ENCODE results near the gene AKAP13.
A peak's percentile ranks its signal among the peaks of the same experiment; 100 is the strongest.
"Not testable (repeated sequence)": the region's sequence is repeated elsewhere in the genome, so short reads cannot be mapped to it uniquely, and the experiment has no call there.

AKAP13 gene

DNA sequence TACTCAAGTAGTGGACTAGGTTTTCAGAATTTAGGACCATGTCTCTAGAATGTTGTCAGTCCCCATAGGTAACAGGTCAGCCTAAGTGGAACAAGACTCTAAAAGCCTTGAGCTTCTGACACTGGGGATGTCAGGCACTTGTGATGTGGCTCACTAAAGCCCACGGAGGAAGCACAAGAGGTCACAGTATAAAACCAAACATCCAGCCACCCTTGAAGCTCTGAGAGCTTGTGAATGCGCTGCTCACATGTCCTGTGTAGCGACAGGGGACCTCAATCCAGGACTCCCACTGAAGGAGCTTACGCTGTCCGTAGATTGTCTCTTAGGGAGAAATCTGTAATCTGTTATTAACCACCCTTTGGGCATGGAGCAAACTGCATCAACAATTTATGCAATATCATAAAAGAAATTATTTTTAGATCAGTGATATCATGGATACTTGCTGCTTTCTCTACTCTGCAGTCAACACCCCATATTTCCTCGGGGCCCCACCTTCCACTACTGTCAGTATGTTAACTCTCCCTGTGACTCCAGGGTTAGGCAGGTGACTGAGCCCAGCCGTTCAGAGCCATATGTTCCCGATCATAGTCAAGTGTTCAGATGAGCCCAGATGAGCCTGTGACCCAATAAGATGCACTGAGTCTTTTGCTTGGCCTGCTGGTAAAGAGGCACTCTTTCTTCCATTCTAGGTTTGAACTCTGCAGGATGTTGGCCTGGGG, 32.2 kb upstream of the AKAP13 start:
- not testable (repeated sequence) for DNase-seq

DNA sequence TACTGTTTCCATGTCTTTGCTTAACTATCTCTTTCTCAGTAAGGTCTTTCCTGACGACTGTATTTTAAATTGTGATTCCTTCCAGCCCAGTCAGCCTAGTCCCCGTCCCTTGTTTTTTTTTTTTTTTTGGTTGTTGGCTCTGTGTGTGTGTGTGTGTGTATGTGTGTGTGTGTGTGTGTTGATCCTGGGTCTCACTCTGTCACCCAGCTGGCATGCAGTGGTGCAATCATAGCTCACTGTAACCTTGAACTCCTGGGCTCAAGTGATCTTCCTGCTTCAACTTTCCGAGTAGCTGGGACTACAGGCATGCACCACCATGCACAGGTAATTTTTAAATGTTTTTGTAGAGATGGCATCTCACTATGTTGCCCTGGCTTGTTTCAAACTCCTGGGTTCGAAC, 31.3 kb upstream of the AKAP13 start:
- DNase-seq, result not testable (repeated sequence)

DNA sequence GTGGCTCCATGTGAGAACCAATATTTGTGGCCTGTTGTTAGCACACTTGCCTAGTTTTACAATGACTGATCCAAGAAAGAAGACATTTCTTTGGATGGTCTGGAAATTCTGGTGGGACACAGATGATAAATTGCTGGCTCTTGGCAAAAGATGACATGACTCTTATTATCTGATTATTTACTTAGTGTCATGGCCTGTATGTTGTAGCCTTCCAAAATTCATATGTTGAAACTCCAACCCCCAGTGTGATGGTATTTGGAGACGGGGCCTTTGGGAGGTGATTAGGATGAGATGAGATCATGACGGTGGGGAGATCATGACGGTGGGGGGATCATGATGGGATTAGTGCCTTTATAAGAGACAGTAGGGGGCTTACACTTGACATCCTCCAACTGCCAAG, 30.0 kb upstream of the AKAP13 start:
- DNase-seq, result no peak

DNA sequence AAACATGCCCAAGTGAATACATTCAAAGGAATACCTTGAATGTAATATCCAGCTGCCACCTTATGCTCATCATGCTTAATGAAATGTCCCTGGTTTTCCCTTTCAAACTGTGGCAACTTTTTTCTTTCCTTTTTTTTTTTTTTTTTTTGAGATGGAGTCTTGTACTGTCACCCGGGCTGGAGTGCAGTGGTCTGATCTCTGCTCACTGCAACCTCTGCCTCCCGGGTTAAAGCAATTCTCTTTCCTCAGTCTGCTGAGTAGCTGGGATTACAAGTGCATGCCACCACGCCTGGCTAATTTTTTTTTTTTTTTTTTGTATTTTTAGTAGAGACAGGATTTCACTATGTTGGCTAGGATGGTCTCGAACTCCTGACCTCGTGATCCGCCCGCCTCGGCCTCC, 28.9 kb upstream of the AKAP13 start:
- not testable (repeated sequence) for DNase-seq

DNA sequence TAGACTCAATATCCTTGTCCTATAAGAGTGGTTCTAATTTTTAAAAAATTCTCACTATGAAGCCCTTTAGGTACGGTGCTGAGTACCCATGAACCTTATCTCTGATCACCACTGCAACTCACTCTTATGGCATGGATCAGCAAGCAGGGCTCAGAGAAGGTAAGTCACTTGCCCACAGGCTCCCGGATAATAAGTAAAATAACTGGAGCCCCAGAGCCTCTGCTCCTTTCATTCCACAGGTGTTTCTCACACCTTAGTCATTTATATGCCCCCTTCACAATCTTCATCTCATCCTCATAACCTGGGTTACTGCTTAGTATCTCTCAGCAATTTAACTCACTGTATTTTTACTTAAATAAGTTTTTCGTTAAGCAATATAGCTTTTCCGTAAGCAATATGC, 28.4 kb upstream of the AKAP13 start:
- no peak for DNase-seq

DNA sequence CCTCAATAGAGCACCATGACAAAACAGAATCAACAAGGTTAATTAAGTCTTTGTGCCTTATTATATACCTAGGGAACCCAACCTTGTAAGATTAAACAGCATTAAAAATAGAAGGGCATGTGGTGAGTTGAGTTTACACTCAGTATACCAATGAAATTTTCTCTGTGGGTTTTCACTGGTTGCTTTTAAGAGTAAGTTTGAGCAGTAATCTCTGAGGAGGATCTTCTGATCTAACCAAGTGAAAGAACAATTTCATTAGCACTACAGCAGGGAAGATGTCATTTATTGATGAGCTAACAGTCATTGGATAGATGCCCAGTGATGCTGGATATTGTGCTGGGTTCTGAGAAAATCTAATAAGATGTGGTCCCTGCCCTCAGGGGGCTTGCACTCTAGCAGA, 26.9 kb upstream of the AKAP13 start:
- DNase-seq, result no peak

DNA sequence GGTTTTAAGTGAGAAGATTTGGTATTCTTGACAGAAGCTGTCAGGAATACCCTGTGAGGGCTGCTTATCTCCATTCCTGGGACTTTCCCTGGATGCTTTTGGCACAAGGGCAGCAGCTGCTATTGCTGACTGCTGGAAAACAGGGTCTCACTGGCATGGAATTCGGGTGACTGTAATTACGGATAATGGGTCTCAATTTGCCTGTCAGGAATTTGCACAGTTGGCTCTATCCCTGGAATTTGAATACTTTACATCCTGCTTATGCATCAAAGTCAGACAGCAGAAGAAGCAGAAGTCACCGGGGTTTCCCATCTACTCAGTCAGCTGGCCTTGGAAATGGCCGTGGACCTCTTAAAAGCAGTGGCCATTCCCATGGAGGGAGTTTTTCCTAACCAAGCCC, 25.9 kb upstream of the AKAP13 start:
- DNase-seq, result no peak

DNA sequence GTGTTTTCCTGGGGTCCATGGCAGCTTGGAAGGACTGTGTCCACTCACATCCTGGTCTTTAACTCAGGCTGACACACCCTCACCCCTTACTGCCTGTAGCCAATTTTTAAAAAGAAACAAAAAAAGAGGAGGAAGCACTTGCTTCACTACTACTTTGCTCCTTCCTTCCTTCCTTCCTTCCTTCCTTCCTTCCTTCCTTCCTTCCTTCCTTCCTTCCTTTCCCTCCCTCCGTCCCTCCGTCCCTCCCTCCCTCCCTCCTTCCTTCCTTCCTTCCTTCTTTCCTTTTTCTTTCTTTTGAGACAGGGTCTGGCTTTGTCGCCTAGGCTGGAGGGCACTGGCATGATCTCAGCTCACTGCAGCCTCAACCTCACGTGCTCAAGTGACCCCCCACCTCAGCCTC, 25.5 kb upstream of the AKAP13 start:
- no peak for DNase-seq

DNA sequence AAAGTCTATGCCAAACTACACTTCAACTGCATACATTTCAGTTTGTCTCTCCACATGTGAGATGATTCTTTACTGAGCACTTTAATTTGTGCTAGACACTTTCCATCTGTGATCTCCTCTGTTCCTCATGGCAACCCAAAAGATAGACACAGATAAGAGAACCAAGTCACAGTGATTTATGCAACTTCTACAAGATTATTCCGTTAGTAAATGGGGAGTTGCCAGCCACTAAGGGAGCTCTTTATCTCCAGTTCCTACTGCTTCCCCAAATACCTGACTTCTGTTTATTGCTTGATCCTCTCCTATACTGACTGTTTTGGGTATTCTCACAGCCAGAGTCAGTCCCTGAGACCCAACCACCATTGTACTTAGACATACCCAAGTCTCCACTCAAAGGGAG, 24.1 kb upstream of the AKAP13 start:
- DNase-seq, result no peak

DNA sequence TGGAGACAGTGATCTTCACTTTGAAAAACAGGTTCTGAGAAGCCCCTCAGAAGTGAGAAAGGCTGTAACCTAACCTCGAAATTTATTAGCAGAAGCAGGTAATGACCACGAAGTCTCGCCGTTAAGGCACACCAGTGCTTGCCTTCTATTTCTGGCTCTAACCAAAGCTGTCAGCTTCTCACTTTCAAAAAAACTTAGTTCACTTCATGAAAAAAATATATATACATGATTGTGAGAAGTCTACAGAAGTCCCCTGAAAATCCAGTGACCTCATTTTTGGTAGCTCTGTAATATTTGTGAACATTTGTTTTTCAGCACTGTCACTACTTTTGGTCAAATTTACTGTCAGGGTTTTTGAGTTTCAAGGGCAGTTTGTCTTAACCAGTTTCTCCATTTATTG, 19.1 kb upstream of the AKAP13 start:
- DNase-seq, result no peak

DNA sequence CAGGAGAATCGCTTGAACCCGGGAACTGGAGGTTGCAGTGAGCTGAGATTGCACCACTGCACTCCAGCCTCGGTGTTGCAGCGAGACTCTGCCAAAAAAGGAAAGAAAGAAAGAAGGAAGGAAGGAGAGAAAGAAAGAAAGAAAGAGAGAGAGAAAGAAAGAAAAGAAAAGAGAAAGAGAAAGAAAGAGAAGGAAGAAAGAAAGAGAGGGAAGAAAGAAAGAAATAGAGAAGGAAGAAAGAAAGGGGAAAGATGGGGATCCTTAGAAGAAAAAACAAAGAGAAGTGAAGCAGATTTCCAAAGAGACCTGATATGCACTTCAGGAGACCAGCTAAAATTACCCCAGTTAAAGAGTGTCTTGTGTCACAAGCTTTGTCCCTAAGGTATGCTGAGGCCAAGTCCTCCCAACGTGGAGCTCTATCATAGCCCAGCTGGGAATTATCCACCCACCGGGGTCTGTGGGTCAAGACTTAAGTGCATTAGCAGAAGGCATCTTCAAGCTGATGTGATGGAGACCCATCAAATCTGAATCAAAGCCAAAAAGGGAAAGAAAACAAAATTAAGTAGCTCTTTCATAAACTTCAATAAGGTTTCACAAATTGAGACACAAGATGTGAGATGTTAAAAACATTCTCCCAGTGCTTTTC, 17.8 kb upstream of the AKAP13 start:
- DNase-seq, result no peak

DNA sequence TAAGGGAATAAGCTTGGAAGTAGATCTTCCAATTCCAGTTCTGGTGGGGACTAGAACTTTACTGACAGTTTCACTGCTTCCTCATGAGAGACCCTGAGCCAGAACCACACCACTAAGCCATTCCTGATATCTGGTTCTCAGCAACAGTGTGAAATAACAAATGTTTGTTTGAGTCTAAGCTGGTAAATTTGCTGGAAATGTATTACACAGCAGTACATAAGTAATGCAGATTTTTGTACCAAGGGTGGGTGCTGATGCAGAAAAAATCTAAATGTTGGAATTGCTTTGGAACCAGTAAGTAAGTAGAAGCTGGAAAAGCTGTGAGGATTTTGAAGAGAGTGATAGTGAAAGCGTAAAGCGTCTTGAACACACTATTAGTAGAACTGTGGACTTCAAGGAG, 14.4 kb upstream of the AKAP13 start:
- DNase-seq, result no peak

DNA sequence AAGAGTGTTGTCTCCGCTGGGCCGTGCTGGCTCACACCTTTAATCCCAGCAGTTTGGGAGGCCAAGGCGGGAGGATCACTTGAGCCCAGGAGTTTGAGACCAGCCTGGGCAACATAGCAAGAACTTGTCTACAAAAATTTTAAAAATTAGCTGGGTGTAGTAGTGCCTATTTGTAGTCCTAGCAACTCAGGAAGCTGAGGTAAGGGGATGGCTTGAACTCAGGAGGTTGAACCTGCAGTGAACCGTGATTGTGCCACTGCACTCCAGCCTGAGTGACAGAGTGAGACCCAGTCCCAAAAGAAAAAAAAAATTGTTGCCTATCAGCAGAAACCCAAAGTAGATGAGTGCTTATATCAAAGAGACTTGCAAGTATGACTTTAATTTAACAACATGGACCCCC, 12.7 kb upstream of the AKAP13 start:
- no peak for DNase-seq

DNA sequence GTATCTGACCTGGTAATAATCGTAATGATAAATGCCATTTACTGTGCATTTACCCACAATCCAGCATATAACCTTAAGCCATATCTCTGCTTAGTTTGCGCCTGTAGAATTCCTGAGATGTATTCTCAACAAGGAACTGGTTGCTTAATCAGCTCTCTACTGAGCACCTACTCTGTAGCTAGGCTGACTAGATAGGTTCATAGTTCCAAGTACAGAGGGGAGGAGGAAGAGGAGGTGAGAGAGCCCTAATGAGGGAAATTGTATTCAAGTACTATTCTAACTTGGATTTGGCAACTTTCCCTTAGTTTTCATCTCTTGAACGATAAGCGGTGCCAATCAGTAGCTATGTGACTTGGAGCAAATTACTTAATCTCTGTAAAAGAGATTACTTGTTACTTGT, 5.6 kb upstream of the AKAP13 start:
- DNase-seq, result no peak

DNA sequence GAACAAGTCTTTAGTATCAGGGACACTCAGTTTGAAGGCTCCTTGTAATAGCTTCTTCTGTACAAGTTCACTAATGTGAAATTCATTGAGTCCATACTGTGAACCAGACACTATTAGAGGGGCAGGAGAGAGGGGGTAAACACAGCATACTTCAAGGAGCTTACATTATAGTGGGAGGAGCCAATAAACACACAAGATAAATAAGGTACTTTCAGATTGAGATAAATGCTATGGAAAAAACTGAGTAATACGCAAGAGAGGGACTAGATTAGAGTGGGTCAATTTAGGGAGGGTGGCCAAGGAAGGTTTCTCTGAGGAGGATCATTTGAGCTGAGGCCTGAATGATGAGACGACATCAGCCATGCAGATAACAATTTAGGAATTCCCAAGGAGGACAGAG, 3.1 kb upstream of the AKAP13 start:
- no peak for DNase-seq

DNA sequence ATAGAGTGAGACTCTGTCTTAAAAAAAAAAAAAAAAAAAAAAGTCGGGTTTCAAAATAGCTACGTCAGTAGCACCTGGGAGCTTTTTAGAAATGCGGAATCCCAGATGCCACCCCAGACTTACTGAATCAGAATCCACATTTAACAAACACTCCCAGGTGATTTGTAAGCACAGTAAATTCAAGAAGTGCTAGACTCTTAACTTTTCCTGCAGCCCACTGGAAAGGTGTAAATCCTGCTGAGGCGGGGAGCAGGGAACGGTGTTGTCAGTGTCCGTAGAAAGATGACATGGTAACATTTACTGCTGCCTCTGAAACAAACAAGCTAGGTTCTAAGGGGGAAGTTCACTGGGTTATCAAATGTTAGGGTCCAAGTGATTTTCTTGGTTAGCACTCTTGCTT, 2.4 kb upstream of the AKAP13 start:
- DNase-seq, result no peak

DNA sequence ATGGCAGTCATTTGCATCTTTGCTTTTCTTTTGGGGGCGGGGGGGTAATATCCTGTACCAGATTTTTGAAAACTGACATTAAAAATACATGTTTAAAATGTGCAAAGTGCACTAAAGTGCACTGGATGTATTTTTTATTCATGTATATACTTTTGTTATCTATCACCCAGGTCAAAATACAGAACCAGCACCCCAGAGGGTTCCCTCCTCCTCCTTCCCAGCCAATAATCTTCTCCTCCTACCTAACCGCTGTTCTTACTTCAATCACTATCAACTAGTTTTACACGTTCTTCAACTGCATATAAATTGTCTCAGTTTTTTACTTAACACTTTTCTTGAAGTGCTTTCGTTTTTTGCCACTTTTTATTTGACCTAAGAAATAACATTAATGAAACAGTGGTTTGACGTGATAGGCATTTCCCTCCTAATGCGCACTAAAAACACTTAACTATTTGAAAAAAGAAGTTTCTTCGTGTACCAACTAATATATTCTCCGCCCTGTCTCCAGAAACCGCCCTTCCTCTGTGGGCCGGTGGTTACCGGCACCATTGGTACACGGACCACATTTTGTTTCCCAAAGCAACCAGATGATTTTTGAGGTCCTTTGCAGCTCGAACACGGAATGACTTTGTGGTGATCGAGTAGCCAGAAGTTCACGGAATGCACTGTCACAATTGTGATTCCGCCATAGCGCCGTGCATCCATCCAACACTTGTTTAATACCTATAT, 836 bp upstream of the AKAP13 start:
- peak; percentile 68 for DNase-seq

DNA sequence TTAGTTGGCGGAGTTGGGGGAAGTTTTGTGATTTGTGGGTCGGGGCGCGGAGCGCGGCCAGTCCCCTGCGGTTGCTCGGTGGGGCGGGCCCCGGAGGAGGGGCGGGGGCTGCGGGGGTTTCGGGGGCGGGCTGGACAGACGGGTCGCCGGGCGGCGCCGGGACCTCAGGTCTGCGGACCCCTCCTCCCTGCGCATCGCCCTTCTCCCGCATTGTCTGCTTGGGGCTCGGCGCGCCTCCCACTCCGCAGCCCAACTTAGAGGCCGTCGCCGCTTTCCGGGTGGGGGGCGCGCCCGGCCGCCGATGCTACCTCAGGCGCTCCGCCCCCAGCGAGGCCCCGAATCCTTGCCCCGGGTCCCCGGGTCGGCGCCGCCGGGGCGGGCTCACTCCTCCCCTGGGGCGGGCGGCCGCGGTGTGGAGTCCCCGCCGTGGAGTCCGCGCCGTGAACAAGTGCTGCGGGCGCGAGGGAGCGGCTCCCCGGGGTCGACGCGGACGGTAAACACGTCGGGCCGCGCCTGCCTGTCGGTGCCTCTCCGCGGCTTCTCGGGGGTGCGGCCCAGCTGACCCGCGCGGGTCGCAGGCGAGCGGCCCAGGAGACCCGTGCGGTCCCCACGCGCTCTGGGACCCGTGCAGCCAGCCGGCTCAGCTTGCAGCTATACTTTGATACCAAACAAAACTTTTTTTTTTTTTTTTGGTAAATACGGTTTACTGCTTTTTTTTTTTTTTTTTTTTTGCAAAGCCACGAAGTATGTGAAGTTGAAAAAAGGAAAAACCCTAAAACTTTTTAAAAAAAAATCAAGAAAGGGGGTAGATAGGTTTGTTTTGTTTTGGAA, 624 bp downstream of the AKAP13 start:
- DNase-seq, result peak; percentile 56

DNA sequence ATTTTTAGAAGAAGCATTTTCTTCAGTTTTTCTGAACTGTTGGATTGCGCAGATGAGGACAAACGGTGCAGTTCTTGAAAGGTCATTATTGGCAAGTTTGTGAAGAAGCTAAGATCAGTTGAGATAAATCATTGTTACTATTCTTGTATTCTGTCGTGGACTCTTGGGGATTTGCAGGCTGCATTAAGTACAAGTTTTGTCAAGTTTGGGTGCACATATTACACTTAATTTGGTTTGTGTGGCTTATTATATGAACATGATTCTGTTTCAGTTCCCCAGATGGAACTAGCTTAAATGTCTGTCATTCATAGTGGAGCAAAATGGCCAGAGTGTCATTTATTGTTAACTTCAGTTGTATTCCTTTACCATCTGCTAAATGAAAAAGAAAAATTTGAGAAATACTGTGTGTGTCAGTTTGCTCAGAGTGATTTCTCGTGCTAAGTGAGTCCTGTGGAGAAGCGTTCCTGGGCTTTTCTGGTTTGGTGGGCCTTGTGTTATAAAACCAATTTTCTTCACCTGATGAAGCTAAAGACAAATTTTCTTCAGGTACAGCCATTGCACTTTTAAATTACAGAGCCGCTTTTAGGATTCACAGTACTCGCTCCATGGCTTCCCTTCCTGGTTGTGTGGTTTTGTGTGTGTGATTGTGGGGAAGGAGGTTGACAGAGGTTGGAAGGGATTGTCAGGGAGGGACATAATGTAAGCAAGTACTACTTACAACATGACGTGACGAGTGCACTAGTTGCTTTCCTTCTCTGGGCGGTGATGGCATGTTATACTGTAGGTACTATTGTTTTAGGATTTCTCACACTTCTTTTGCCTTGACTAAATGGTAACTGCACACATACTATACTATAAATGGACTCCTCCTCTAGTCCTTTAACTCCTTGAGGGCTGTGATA, 1.7 kb downstream of the AKAP13 start:
- no peak for DNase-seq

DNA sequence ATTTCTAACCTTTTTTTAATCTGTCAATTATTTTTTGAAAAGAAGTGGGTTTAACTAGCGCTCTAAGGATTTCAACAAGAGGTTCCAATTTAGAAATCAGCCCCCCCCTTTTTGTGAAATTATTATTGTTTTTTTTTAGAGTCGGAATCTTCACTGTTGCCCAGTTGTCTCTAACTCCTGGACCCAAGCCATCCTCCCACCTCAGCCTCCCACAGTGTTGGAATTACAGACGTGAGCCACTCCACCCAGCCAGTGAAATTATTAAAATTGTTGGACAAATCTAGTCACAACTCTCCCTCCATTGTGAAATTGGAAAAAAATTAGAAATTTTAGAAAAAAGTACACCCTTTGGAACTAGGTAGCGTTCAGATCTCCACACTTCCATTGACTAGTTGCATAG, 2.5 kb downstream of the AKAP13 start:
- DNase-seq, result no peak

DNA sequence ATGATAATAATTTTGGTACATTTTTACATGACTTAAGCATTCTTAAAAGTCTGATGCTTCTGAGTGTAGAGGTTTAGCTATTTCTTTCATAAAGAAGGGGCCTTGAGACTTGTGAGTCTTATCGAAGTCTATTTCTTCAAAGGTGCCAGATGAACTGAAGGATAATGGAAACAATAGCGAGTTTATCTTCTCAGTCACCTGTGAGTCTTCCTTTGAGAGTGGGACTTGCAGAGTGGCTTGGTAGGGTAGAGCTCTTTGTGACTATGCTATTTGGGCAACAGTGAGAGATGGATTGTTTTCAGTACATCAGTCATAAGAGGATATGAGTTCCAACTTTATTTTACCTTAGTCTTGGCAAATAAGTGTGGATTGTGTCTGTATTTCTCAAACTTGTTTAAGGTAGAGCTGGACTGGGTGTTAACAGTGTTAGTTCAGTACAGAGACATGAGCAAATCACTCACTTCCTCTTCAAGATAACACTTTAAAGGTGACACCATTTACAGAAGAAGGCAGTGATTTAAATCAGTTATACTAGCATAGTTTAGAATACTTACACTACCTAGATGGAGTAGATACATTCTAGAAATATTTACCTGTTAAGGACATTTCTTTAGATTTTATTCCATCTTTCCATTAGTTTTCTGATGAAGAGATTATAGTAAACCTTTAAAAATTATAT, 3.2 kb downstream of the AKAP13 start:
- DNase-seq, result peak; percentile 24

DNA sequence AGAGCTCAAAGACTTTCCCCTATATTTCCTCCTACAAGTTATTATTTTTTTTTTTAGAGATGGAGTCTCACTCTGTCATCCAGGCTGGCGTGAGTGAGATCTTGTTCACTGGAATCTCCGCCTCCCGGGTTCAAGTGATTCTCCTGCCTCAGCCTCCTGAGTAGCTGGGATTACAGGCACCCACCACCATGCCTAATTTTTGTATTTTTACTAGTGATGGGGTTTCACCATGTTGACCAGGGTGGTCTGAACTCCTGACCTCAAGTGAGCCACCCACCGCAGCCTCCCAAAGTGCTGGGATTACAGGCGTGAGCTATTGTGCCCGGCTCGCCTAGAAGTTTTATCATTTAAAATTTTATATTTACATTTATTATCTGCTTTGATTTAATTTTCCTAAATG, 5.9 kb downstream of the AKAP13 start:
- DNase-seq, result no peak
